GM12878 (cell line): ENCODE results near the gene CLMP. TPM values are rescaled to one million over a fixed set of nuclear protein-coding genes. Genes with fewer than 3 reads are reported as not detected.

ENCODE experiments used
- ATAC-seq: fragments of 200-7000 bp; cut with Tn5 transposase; 3 replicates; pipeline ENCODE4 v1.9.1; 2020; ENCODE audit warnings: mild to moderate bottlenecking, moderate library complexity
- BruUV-seq: library from RNA; stranded (reverse); fragments of 400-500 nt; replicated peaks from 2 replicates; lab custom pipeline; 2021; lab: Mats Ljungman, UMichigan
- CTCF ChIA-PET: fragments of 300-600 bp; sonication (Branson Sonifier 250); formaldehyde crosslinking; extraction: SDS; loops from one replicate; lab custom pipeline; 2021; ENCODE audit warnings: inconsistent platforms; lab: Yijun Ruan, JAX
- POLR2A ChIA-PET: fragments of 350-600 bp; formaldehyde crosslinking; extraction: SDS; loops from one replicate; lab custom pipeline; 2021; ENCODE audit warnings: inconsistent platforms; lab: Charles Lee
- RAD21 ChIA-PET: fragments of 300-600 bp; sonication (Branson Sonifier 250); formaldehyde crosslinking; loops from one replicate; lab custom pipeline; 2023; ENCODE audit warnings: antibody characterized with exemption; ENCODE audit not compliant: unreplicated experiment; lab: Charles Lee
- SMC1A ChIA-PET: fragments of 300-600 bp; sonication (Branson Sonifier 250); formaldehyde crosslinking; loops from one replicate; lab custom pipeline; 2023; ENCODE audit not compliant: unreplicated experiment, uncharacterized antibody; lab: Charles Lee
- DNase-seq: peaks from one replicate; pipeline ENCODE4 v3.0.0-alpha.2; 2011; ENCODE audit warnings: low read depth, low spot score
- FAIRE-seq: peaks from 3 replicates; lab custom pipeline; 2011; peaks lifted over from hg19 to GRCh38; lab: Jason Lieb, UNC
- H2AFZ ChIP-seq: 2 replicates; pipeline ENCODE4 v1.6.0; 2011; ENCODE audit warnings: low read depth, low read length, control low read depth; ENCODE audit not compliant: control insufficient read depth
- H3K27ac ChIP-seq: 2 replicates; pipeline ENCODE4 v1.5.1; 2011; ENCODE audit warnings: control low read depth; ENCODE audit not compliant: control insufficient read depth, insufficient read depth
- H3K27me3 ChIP-seq, 2 experiments: replicated peaks in 1 of 2; 2 replicates each; pipeline versions ENCODE4 v1.6.0 to v1.6.1; 2011; ENCODE audit warnings: low read length in 1 of 2; ENCODE audit not compliant: control insufficient read depth in 2 of 2, insufficient read depth in 2 of 2
- H3K36me3 ChIP-seq, 2 experiments: 2 replicates each; pipeline ENCODE4 v1.5.1; 2011; ENCODE audit warnings: low read length in 1 of 2; ENCODE audit not compliant: control insufficient read depth in 2 of 2, insufficient read depth in 2 of 2
- H3K4me1 ChIP-seq: 2 replicates; pipeline ENCODE4 v1.6.1; 2011; ENCODE audit warnings: mild to moderate bottlenecking, low read length, moderate library complexity, mixed read lengths; ENCODE audit not compliant: control insufficient read depth, insufficient read depth
- H3K4me2 ChIP-seq: 2 replicates; pipeline ENCODE4 v1.6.0; 2011; ENCODE audit warnings: control low read depth; ENCODE audit not compliant: control insufficient read depth, insufficient read depth
- H3K4me3 ChIP-seq: fragments of 200-600 bp; sonication (generic); 2 replicates; pipeline ENCODE4 v1.5.1; 2016
- H3K79me2 ChIP-seq: 2 replicates; pipeline ENCODE4 v1.6.0; 2011; ENCODE audit warnings: low read length; ENCODE audit not compliant: control insufficient read depth, insufficient read depth
- H3K9ac ChIP-seq: 2 replicates; pipeline ENCODE4 v1.8.0; 2011; ENCODE audit warnings: low read length, control low read depth, mixed read lengths; ENCODE audit not compliant: control insufficient read depth, insufficient read depth
- H3K9me3 ChIP-seq: replicated peaks from 3 replicates; pipeline ENCODE4 v1.5.1; 2011; ENCODE audit warnings: mild to moderate bottlenecking, low read length; ENCODE audit not compliant: control insufficient read depth, insufficient read depth
- H4K20me1 ChIP-seq: 2 replicates; pipeline ENCODE4 v1.6.0; 2011; ENCODE audit not compliant: control insufficient read depth, insufficient read depth
- PML ChIP-seq: IDR thresholded peaks from 2 replicates; pipeline ENCODE4 v1.6.1; 2012; ENCODE audit warnings: low read length, inconsistent platforms
- ZNF384 ChIP-seq: IDR thresholded peaks from 2 replicates; pipeline ENCODE4 v1.6.1; 2012; ENCODE audit warnings: low read depth, mild to moderate bottlenecking, low read length, improper control_type of control experiment, borderline replicate concordance
- WGBS: methylation state at CpG from one replicate; pipeline ENCODE4 v1.1.6; 2016; ENCODE audit warnings: low lambda C conversion rate; ENCODE audit not compliant: insufficient replicate concordance, insufficient coverage; ENCODE audit errors: missing lambda C conversion rate; 5-methylcytosine and 5-hydroxymethylcytosine counted together
- in situ Hi-C: fragments of 300-500 bp; cut with MboI; formaldehyde crosslinking; loops from 9 replicates; pipeline ENCODE4 v1.14.3; 2018; ENCODE audit warnings: mixed read lengths
- intact Hi-C: fragments of 100-400 bp; cut with micrococcal nuclease; formaldehyde crosslinking; loops from one replicate; pipeline ENCODE4 v1.14.2; 2022; ENCODE audit not compliant: unreplicated experiment
- polyA plus RNA-seq, 11 experiments: library from polyadenylated mRNA; depleted of rRNA in 4 of 11; unstranded in 6 of 11; stranded (reverse) in 5 of 11; fragments of >200 nt; fragmentation: Nextera tagmentation in 4 of 11; fragmentation: Illumina TruSeq in 1 of 11; extraction: Ambion mirVana in 4 of 11; extraction: Trizol in 1 of 11; gene quantifications; 1 replicate in 1 of 11; 2 replicates in 10 of 11; pipeline versions ENCODE4 v1.2.1 to v1.2.3, GENCODE V29; 2011 to 2016; ENCODE audit warnings: inconsistent platforms in 2 of 11, missing spikeins in 2 of 11, low read depth in 1 of 11
- total RNA-seq, 4 experiments: library from RNA; depleted of rRNA in 3 of 4; stranded (reverse); fragments of >200 nt in 3 of 4; fragmentation: Illumina TruSeq in 1 of 4; extraction: Trizol in 1 of 4; gene quantifications; 2 replicates each; pipeline versions ENCODE4 v1.2.1 to v1.2.3, GENCODE V29; 2013 to 2021

Gene CLMP
- total and polyA plus RNA-seq, 10 of the 15 experiments (the other 5 are each of a cell fraction or from before 2014, with no cell fraction given), result 0.01 to 0.71 (median 0.20) TPM; not detected in 4

- H3K4me1 ChIP-seq, result no peaks in the 10 kb centered on the region; the same call in 1 of the 2 replicates
- peaks cover 12% of the 10 kb centered on the region; the same call in 1 of the 2 replicates for H4K20me1 ChIP-seq
- no peak overlapping the region for H3K9ac ChIP-seq
- H3K79me2 ChIP-seq, result peaks cover 30% of the 10 kb centered on the region
- DNase-seq, result no peak
- no peak overlapping the region for H2AFZ ChIP-seq
- H3K9me3 ChIP-seq, result no peaks in the 10 kb centered on the region
- POLR2A ChIA-PET, result interaction anchor here (0.7 to 1.8 kb wide), 5 partner anchors 16 to 191 kb away, joined by 3 to 10 read pairs (median 4); no protein-coding TSS in a partner anchor
- BruUV-seq, result no TSS peak
- intact Hi-C loops (no loop called here), in situ Hi-C loops (loop anchor here (25.0 kb wide), 1 partner anchor 1593 kb away; the partner anchor contains the start of genes SORL1 and SORL1-AS1)
- WGBS, result 31% methylated on average over 6 of the region's 6 CpGs
- H3K4me2 ChIP-seq, result no peak overlapping the region; the same call in 1 of the 2 replicates
- CTCF ChIA-PET, result interaction anchor here (0.6 to 11.6 kb wide), 38 partner anchors 8 to 427 kb away, joined by 3 to 387 read pairs (median 6); no protein-coding TSS in a partner anchor
- H3K4me3 ChIP-seq, result no peak overlapping the region
- no peaks in the 10 kb centered on the region for H3K27me3 ChIP-seq
- SMC1A ChIA-PET, result interaction anchor here (0.7 to 9.0 kb wide), 25 partner anchors 9 to 316 kb away, joined by 3 to 159 read pairs (median 8); no protein-coding TSS in a partner anchor
- H3K36me3 ChIP-seq, result peaks cover 27 to 37% of the 10 kb centered on the region in 2 experiments
- TF ChIP-seq PML, result no peak
- 0 out of 2 replicates have a peak, but pooled peaks have one; percentile 30 for TF ChIP-seq ZNF384
- FAIRE-seq, result no peak
- RAD21 ChIA-PET, result interaction anchor here (0.6 to 8.1 kb wide), 22 partner anchors 11 to 265 kb away, joined by 3 to 122 read pairs (median 6); partner anchors contain the start of gene BSX
- no peak overlapping the region for H3K27ac ChIP-seq
- ATAC-seq, result peak; percentile 7
Observed at GRCh38 chr11:123055191-123055901, 139.7 kb downstream of the CLMP start.
